ENCODE results near the gene RFPL1.

The RFPL1 gene

GRCh38 chr22:29457730-29458129 lies 19.3 kb downstream of the RFPL1 start:
- TF ChIP-seq, protein P1, sequence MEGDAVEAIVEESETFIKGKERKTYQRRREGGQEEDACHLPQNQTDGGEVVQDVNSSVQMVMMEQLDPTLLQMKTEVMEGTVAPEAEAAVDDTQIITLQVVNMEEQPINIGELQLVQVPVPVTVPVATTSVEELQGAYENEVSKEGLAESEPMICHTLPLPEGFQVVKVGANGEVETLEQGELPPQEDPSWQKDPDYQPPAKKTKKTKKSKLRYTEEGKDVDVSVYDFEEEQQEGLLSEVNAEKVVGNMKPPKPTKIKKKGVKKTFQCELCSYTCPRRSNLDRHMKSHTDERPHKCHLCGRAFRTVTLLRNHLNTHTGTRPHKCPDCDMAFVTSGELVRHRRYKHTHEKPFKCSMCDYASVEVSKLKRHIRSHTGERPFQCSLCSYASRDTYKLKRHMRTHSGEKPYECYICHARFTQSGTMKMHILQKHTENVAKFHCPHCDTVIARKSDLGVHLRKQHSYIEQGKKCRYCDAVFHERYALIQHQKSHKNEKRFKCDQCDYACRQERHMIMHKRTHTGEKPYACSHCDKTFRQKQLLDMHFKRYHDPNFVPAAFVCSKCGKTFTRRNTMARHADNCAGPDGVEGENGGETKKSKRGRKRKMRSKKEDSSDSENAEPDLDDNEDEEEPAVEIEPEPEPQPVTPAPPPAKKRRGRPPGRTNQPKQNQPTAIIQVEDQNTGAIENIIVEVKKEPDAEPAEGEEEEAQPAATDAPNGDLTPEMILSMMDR (conservative IDR thresholded peaks at IDR 0.05): no peak
- no peak overlapping the region for H3K27ac ChIP-seq

DNA sequence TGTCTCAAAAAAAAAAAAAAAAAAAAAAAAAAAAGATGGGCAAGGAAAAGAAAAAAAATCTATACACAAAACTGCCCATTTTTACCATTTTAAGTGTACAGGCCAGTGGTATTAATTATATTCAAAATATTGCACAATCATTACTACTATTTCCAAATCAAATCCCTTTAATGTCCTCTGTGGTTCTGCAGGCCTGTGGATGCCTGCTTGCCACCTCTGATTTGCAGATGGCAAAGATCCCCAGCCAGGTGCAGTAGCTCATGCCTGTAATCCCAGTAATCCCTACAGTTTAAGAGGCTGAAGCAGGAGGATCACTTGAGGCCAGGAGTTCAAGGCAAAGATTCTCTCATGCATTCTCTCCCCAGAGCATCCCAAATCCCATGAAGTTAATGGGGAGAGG lies 20.2 kb downstream of the RFPL1 start:
- H3K27ac ChIP-seq: no peak overlapping the region
- TF ChIP-seq, protein P1 (conservative IDR thresholded peaks at IDR 0.05): no peak

DNA sequence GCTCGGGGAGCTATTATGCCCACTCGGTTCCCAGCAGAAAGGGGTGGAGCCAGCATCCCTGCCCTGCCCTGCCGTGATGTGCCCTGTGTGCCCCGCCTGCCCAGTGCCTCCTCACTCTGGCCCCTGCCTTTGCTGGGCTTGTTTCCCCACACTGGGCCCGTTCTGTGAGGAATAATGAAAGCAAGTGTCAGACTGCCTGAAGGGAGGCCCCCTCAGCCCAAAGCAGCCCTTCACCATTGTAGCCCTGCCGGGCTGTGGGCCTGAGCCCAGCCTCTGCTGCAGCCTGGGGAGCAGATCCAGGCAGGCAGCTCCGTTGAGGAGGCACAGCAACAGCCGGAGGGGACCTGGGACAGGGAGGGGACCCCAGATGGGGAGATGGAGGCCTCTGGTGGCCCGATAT lies 21.4 kb downstream of the RFPL1 start:
- TF ChIP-seq, protein P1 (conservative IDR thresholded peaks at IDR 0.05): no peak

GRCh38 chr22:29461263-29461662 lies 22.9 kb downstream of the RFPL1 start:
- H3K27ac ChIP-seq: no peak overlapping the region
- TF ChIP-seq, protein P1 (conservative IDR thresholded peaks at IDR 0.05): no peak

More for the DNA sequence above, 21.4 kb downstream of the RFPL1 start:
- no peak overlapping the region for H3K27ac ChIP-seq

DNA sequence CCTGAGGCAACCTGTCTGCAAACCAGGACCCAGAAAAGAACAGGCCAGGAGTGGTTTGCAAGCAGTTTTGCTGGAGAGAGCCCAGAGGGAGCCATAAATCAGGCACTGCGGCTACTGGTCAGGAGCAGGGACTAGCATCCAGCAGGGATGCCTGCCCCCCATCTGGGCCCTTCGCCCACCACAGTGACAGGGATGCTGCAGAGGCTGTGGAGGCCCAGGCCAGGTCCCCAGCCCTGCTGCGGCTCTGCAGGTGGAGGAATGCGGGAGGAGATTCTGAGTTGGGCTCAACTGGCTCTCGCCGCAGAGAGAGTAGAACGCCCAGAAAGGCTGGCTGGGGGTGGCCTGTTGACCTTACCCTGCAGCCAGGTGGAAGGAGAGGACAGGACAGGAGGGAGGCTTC lies 25.2 kb downstream of the RFPL1 start:
- no peak overlapping the region for H3K27ac ChIP-seq
- TF ChIP-seq, protein P1 (conservative IDR thresholded peaks at IDR 0.05): no peak

- TF ChIP-seq, protein P1 (conservative IDR thresholded peaks at IDR 0.05): no peak
- no peak overlapping the region for H3K27ac ChIP-seq
Observed at GRCh38 chr22:29464581-29464980, 26.2 kb downstream of the RFPL1 start.

- TF ChIP-seq, protein P1 (conservative IDR thresholded peaks at IDR 0.05): no peak
Observed at GRCh38 chr22:29469755-29470154, 31.4 kb downstream of the RFPL1 start.

More at GRCh38 chr22:29469755-29470154, 31.4 kb downstream of the RFPL1 start:
- H3K27ac ChIP-seq: peak overlapping the region; percentile 11; the same call in 1 of the 2 replicates

Measured in VCaP (cell line).